Measurements from ENCODE around the gene DEPP1.
"Not testable (repeated sequence)": the region's sequence is repeated elsewhere in the genome, so short reads cannot be mapped to it uniquely, and the experiment has no call there.

The DEPP1 gene

GRCh38 chr10:44978570-44979280 is at the start of gene DEPP1:
TSS of gene DEPP1 (minus strand) at chr10:44978809. CDS start at chr10:44978030, 779 bp downstream.
- DNase-seq (ENCODE audit: low read depth): peak; percentile 25

GRCh38 chr10:45023426-45023825 is 44.8 kb upstream of the DEPP1 start:
- no peak for DNase-seq (ENCODE audit: low read depth)

- no peak for DNase-seq (ENCODE audit: low read depth)
Measured at GRCh38 chr10:45015590-45015989, 37.0 kb upstream of the DEPP1 start.

- DNase-seq (ENCODE audit: low read depth): not testable (repeated sequence)
Measured at GRCh38 chr10:45014557-45014956, 35.9 kb upstream of the DEPP1 start.

GRCh38 chr10:45008524-45009161 is 30.0 kb upstream of the DEPP1 start:
- DNase-seq (ENCODE audit: low read depth): peak; percentile 73

- no peak for DNase-seq (ENCODE audit: low read depth)
Measured at GRCh38 chr10:45006276-45007030, 27.8 kb upstream of the DEPP1 start.

- DNase-seq (ENCODE audit: low read depth): no peak
Measured at GRCh38 chr10:45005284-45005683, 26.7 kb upstream of the DEPP1 start.

GRCh38 chr10:45004661-45005060 is 26.1 kb upstream of the DEPP1 start:
- no peak for DNase-seq (ENCODE audit: low read depth)

- no peak for DNase-seq (ENCODE audit: low read depth)
Measured at GRCh38 chr10:45003432-45004000, 24.9 kb upstream of the DEPP1 start.

GRCh38 chr10:45001381-45002148 is 23.0 kb upstream of the DEPP1 start:
- DNase-seq (ENCODE audit: low read depth): peak; percentile 49

GRCh38 chr10:45000752-45001380 is 22.3 kb upstream of the DEPP1 start, which contains the start of gene ZNF22:
TSS of gene ZNF22 (plus strand) at chr10:45000923. CDS start at chr10:45003369, 2,446 bp downstream.
- peak; percentile 33 for DNase-seq (ENCODE audit: low read depth)

- DNase-seq (ENCODE audit: low read depth): peak; percentile 35
Measured at GRCh38 chr10:45000138-45000751, 21.6 kb upstream of the DEPP1 start.

GRCh38 chr10:44998146-44998631 is 19.6 kb upstream of the DEPP1 start:
- no peak for DNase-seq (ENCODE audit: low read depth)

- DNase-seq (ENCODE audit: low read depth): no peak
Measured at GRCh38 chr10:44997105-44997748, 18.6 kb upstream of the DEPP1 start.

- DNase-seq (ENCODE audit: low read depth): no peak
Measured at GRCh38 chr10:44995914-44996669, 17.5 kb upstream of the DEPP1 start.

- DNase-seq (ENCODE audit: low read depth): no peak
Measured at GRCh38 chr10:44995581-44995913, 16.9 kb upstream of the DEPP1 start.

GRCh38 chr10:44994752-44995530 is 16.3 kb upstream of the DEPP1 start:
- DNase-seq (ENCODE audit: low read depth): no peak

- DNase-seq (ENCODE audit: low read depth): peak; percentile 16
Measured at GRCh38 chr10:44993922-44994751, 15.5 kb upstream of the DEPP1 start.

Data from HS-5 (cell line).